Measurements from ENCODE around the gene CDH26.
A peak's percentile ranks its signal among the peaks of the same experiment; 100 is the strongest.

Gene CDH26

GRCh38 chr20:60046860-60047259 lies 88.6 kb downstream of the CDH26 start:
- DNase-seq (ENCODE audit: low read depth): no peak

- no peak for DNase-seq (ENCODE audit: low read depth)
Observed at GRCh38 chr20:60048634-60049521, 90.7 kb downstream of the CDH26 start.

GRCh38 chr20:60049601-60050000 lies 91.4 kb downstream of the CDH26 start:
- DNase-seq (ENCODE audit: low read depth): peak; percentile 7

- DNase-seq (ENCODE audit: low read depth): no peak
Observed at GRCh38 chr20:60050193-60050947, 92.1 kb downstream of the CDH26 start.

- no peak for DNase-seq (ENCODE audit: low read depth)
Observed at GRCh38 chr20:60051911-60052310, 93.7 kb downstream of the CDH26 start.

GRCh38 chr20:60052322-60052721 lies 94.1 kb downstream of the CDH26 start:
- DNase-seq (ENCODE audit: low read depth): no peak

- no peak for DNase-seq (ENCODE audit: low read depth)
Observed at GRCh38 chr20:60053125-60053817, 95.0 kb downstream of the CDH26 start.

GRCh38 chr20:60053818-60054190 lies 95.6 kb downstream of the CDH26 start:
- no peak for DNase-seq (ENCODE audit: low read depth)

- no peak for DNase-seq (ENCODE audit: low read depth)
Observed at GRCh38 chr20:60054716-60055634, 96.8 kb downstream of the CDH26 start.

GRCh38 chr20:60055740-60056139 lies 97.5 kb downstream of the CDH26 start:
- DNase-seq (ENCODE audit: low read depth): peak; percentile 35

- DNase-seq (ENCODE audit: low read depth): no peak
Observed at GRCh38 chr20:60056407-60057122, 98.3 kb downstream of the CDH26 start.

- DNase-seq (ENCODE audit: low read depth): peak; percentile 63
Observed at GRCh38 chr20:60057123-60057865, 99.1 kb downstream of the CDH26 start.

GRCh38 chr20:60057866-60058807 lies 99.9 kb downstream of the CDH26 start:
- peak; percentile 50 for DNase-seq (ENCODE audit: low read depth)

- DNase-seq (ENCODE audit: low read depth): no peak
Observed at GRCh38 chr20:60058879-60059278, 100.7 kb downstream of the CDH26 start.

GRCh38 chr20:60060006-60060557 lies 101.9 kb downstream of the CDH26 start:
- DNase-seq (ENCODE audit: low read depth): no peak

GRCh38 chr20:60060593-60060992 lies 102.4 kb downstream of the CDH26 start:
- DNase-seq (ENCODE audit: low read depth): no peak

GRCh38 chr20:60062431-60063047 lies 104.3 kb downstream of the CDH26 start:
- DNase-seq (ENCODE audit: low read depth): peak; percentile 4

GRCh38 chr20:60063048-60063451 lies 104.8 kb downstream of the CDH26 start:
- peak; percentile 35 for DNase-seq (ENCODE audit: low read depth)
